ENCODE measurements around the gene CDON.

GRCh38 chr11:125957618-125958332 is 104.9 kb downstream of the CDON start:
- TF ChIP-seq CTCF (IDR thresholded peaks at IDR 0.05; ENCODE audit: insufficient read depth, low read length, poor library complexity, severe bottlenecking), result no peak
- TF ChIP-seq EZH2phosphoT487 (conservative IDR thresholded peaks at IDR 0.05; ENCODE audit: low read length), result no peak

Measured in SU-DHL-6 (cell line).